ENCODE results near the gene NEK10.

DNA sequence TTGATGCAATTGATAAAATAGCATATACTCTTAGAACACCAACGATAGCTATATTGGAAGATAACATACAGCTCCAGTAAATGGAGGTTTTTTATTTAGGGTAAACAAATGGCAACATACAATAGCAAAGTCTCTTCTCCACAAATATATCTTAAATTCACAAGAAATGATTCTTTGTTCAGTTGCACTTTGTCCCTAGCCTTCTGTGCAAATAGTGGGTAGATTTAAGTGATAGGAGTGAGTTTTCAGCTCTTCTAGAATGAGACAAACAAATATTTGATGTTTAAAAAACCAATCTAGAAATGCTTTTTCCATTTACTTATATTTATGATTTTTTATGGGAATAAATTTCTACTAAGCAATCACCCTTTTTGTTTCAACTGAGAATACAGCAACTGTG lies 253.8 kb downstream of the NEK10 start:
- no peak for TF ChIP-seq CTCF (IDR thresholded peaks at IDR 0.05; ENCODE audit: low read length)
- no peak for TF ChIP-seq EZH2 (optimal IDR thresholded peaks at IDR 0.05; ENCODE audit: low read depth, low read length)

All from MM.1S (cell line).